ENCODE data around the gene SYNPO. TPM values are rescaled to one million over a fixed set of nuclear protein-coding genes. Genes with fewer than 3 reads are reported as not detected.

Gene SYNPO
- 100 to 1,000 TPM in 2 of 4 donors, 10 to 100 TPM in 2; 26.7 to 106 (median 99.3) TPM for polyA plus RNA-seq (ENCODE audit: insufficient read length in 4 of 4)

GRCh38 chr5:150640311-150641005 lies at the start of gene SYNPO:
Gene SYNPO, plus strand, starts transcription at chr5:150640660. Its CDS starts 7,616 bp downstream, at chr5:150648276.
- DNase-seq (ENCODE audit: low read depth in 4 of 4, low spot score in 3 of 4) = no peak

GRCh38 chr5:150590979-150591695 lies 49.3 kb upstream of the SYNPO start:
- DNase-seq (ENCODE audit: low read depth in 4 of 4, low spot score in 3 of 4) = no peak

- DNase-seq (ENCODE audit: low read depth in 4 of 4, low spot score in 3 of 4) = no peak
Observed at GRCh38 chr5:150593593-150593992, 46.9 kb upstream of the SYNPO start.

DNA sequence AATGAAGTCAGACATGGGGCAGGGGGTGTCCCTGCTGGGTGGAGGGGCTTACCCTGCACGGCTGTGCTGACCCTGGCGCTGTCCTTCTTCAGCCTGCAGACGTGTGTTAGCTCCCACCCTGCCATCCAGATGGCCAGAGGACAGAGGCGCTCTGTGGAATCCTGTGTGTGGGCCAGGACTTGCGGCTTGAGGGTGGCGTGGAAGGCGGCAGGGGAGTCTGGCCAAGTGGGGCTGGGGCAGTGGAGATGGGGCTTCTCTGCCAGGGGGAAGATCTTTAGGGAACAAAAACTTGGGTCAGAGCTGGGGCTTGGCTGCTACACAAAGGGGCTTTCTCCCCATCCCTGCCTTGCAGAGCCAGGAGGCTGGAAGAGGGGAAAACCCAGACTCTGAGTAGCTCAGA lies 46.5 kb upstream of the SYNPO start:
- DNase-seq (ENCODE audit: low read depth in 4 of 4, low spot score in 3 of 4) = no peak

GRCh38 chr5:150595466-150596031 lies 44.9 kb upstream of the SYNPO start:
- no peak for DNase-seq (ENCODE audit: low read depth in 4 of 4, low spot score in 3 of 4)

DNA sequence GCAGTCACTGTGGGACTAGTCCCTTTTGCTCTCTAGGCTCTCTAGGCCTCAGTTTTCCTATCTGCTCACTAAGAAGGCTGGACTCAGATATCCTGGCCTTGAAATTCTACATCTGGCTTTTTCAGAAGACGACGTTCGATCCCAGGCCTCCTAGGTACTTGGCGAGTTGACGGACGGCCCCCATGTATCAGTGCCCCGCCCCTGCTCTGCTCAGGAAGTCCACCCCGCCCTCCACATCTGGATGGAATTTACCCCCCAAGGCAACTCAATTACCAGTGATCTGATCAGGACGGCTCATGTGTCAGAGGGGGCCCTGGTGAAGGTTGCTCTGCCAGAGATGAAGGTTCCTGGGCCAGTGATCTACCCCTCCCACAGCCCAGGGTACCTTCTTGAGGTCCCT lies 44.1 kb upstream of the SYNPO start:
- DNase-seq (ENCODE audit: low read depth in 4 of 4, low spot score in 3 of 4) = no peak

- DNase-seq (ENCODE audit: low read depth in 4 of 4, low spot score in 3 of 4) = no peak
Observed at GRCh38 chr5:150596826-150597225, 43.6 kb upstream of the SYNPO start.

GRCh38 chr5:150598006-150598405 lies 42.5 kb upstream of the SYNPO start:
- DNase-seq (ENCODE audit: low read depth in 4 of 4, low spot score in 3 of 4) = no peak

DNA sequence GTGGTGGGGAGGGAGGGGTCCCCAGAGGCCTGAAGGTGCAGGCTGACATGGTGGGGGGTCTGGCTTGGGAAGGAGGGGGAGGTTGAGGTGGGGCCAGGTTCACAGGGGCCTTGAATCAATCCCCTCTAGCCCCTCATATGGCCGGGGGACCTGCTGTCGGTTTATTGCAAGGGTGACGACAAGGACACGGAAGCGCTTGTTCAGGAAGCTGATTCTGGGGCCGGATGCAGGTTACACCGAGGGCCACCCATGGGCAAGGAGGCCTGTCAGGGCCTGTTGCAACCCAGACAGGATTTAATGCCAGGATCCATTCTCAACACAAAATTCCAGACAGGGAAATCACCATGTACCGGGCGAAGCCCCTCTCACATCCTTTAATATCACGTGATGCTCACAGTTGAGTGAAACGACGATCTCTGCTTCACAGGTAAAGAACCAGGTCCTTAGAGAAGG lies 41.6 kb upstream of the SYNPO start:
- DNase-seq (ENCODE audit: low read depth in 4 of 4, low spot score in 3 of 4) = no peak

DNA sequence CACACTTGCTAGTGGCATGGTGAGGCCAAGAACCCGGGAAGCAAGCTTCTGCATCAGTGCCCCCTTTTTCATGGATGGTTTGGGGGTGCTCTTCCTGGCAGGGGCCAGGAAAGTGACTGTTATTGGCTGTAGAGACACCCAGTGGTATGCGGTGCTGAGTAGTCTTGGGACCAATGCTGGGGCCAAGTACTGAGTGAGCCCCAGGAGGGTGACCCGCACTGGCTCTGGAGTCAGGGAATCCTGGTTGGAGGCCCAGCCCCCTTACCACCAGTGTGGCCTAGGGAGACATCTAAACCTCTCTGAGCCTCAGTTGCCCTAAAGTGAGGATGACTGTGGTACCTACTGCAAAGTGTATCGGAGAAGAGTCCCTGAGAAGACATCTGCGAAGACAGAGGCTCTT lies 41.2 kb upstream of the SYNPO start:
- DNase-seq (ENCODE audit: low read depth in 4 of 4, low spot score in 3 of 4) = no peak

GRCh38 chr5:150599917-150600511 lies 40.4 kb upstream of the SYNPO start:
- DNase-seq (ENCODE audit: low read depth in 4 of 4, low spot score in 3 of 4) = no peak

- no peak for DNase-seq (ENCODE audit: low read depth in 4 of 4, low spot score in 3 of 4)
Observed at GRCh38 chr5:150600616-150601490, 39.6 kb upstream of the SYNPO start.

GRCh38 chr5:150601491-150602345 lies 38.7 kb upstream of the SYNPO start:
- no peak for DNase-seq (ENCODE audit: low read depth in 4 of 4, low spot score in 3 of 4)

GRCh38 chr5:150603052-150603451 lies 37.4 kb upstream of the SYNPO start:
- DNase-seq (ENCODE audit: low read depth in 4 of 4, low spot score in 3 of 4) = no peak

DNA sequence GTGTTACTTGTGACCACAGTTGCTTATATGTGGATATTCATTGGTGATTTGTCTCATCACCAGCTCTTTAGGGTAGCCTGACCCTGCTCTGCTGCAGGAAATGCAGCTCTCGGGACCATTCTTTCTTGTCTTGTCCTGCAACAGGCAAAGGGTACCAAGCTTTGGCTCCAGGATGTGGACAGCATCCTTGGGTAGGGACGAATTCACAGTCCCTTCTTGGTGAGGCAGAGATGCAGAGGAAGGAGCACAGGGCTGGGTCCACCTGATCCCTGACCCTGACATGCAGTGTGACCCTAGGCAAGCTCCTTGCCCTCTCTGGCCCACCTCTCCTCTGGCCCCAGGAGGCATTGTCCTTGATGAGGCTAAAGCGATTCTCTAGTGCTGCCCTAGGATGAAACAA lies 37.0 kb upstream of the SYNPO start:
- no peak for DNase-seq (ENCODE audit: low read depth in 4 of 4, low spot score in 3 of 4)

DNA sequence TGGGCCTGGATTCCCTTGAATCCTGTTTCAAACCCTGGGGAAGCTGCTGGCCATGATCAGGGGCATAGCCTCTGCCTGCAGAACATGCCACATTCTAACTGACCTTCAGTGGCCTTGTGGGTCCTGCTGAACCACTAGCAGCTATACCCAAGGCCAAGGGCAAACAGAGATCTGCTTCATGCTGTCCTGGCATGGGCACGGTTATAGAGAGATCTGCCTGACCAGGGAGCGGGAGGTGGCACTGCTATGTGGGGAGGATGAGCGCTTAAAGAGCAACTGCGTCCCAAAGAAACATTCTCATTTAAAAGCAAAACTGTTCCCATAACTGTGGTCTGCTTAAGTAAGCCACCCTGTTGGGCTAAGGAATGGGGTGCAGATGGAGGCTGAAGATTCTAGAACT lies 36.5 kb upstream of the SYNPO start:
- DNase-seq (ENCODE audit: low read depth in 4 of 4, low spot score in 3 of 4) = no peak

- no peak for DNase-seq (ENCODE audit: low read depth in 4 of 4, low spot score in 3 of 4)
Observed at GRCh38 chr5:150604894-150605440, 35.5 kb upstream of the SYNPO start.

GRCh38 chr5:150605546-150605945 lies 34.9 kb upstream of the SYNPO start:
- DNase-seq (ENCODE audit: low read depth in 4 of 4, low spot score in 3 of 4) = no peak

GRCh38 chr5:150606476-150606875 lies 34.0 kb upstream of the SYNPO start:
- no peak for DNase-seq (ENCODE audit: low read depth in 4 of 4, low spot score in 3 of 4)
